Measurements from ENCODE around the gene KLHL29. TPM values are rescaled to one million over a fixed set of nuclear protein-coding genes. Genes with fewer than 3 reads are reported as not detected.

The KLHL29 gene
- total RNA-seq, 1 donor from 2014 or later = 3.8 TPM

DNA sequence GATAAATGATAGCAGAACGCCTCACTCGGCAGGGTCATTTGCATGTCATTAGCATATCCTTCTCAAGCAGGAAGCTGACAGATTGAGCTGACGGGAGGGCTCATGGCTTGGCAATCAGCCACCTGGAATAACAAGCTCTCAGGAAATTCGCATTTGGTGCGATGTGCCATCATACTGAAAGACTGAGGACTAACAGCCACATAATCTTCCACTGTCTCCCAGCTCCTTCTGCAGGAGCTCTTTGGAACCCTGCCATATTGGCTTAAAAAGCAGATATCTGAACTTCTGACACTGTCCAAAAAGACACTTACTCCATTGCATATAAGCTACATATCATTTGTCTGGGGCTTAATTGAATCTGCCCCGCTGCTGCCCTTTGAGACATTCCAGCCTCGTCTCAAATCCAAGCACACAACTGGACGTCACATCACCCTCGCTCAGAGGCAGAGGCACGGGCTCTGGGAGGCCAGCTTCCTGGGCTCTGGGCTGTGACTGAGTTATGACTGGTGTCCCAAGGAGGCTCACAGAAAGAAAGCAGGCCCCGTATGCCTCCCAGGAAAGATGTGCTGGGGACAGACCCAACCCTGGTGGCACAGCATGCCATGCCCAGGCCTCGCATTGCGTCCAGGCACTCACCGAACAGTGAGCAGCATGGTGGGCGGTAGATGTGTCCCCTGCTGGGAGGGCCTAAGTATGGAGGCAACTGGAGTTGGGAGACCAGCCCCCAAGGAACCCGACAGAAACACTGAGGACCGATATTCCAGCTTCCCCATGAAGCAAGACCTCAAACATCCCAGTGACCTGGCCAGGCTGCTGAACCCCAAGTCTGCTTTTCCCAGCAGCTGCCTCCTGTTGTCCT is 314.0 kb downstream of the KLHL29 start:
- intact Hi-C loops (cut with micrococcal nuclease) = no loop called here
- Mint-ChIP-seq H3K27me3 (no peaks in the 10 kb centered on the region), H3K9me3 (no peaks in the 10 kb centered on the region), H3K36me3 (ENCODE audit: low read depth) (no peaks in the 10 kb centered on the region), H3K4me3 (no peak overlapping the region), H3K27ac (no peak overlapping the region), H3K4me1 (no peaks in the 10 kb centered on the region)
- DNase-seq = no peak

DNA sequence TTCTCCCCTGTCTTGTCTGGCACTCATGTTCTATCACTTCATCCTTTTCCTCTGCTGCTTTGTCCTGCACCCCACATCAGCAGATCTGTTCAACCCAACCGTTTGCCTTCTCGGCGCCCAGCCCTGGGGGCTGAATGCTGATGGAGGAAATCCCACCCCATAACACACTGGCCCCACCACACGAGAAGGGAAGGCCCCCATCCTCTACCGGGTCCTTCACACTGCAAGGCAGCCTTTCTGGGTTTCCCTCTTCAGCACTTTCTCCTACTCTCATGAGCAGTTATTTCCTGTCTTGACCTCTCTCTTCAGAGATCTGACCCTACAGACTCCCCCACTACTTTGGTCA is 314.6 kb downstream of the KLHL29 start:
- Mint-ChIP-seq H3K4me1 (no peaks in the 10 kb centered on the region), H3K27ac (no peak overlapping the region), H3K27me3 (no peaks in the 10 kb centered on the region), H3K36me3 (ENCODE audit: low read depth) (no peaks in the 10 kb centered on the region), H3K9me3 (no peaks in the 10 kb centered on the region), H3K4me3 (no peak overlapping the region)
- no peak for DNase-seq
- intact Hi-C loops (cut with micrococcal nuclease) = no loop called here

DNA sequence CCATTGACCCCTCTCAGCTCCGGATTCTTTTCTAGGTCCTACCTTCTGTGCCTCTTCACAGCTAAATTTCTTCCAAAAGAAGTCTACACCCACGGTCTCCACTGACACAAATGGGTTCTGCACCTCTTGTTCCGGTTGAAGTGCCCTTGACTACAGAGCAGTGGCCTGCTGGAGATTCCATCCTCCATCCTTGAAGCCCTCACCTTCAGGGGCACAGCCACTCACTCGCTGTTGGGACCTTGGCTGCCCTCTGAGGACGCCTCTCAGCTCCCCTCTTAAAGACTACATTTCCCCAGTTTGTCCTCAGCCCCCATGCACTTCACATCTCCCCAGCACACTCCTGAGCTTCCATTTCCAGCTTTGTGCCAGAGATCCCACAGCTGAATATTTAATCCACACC is 315.6 kb downstream of the KLHL29 start:
- Mint-ChIP-seq H3K9me3 (no peaks in the 10 kb centered on the region), H3K27ac (no peak overlapping the region), H3K36me3 (ENCODE audit: low read depth) (no peaks in the 10 kb centered on the region), H3K4me3 (no peak overlapping the region), H3K27me3 (no peaks in the 10 kb centered on the region), H3K4me1 (no peaks in the 10 kb centered on the region)
- DNase-seq = no peak
- intact Hi-C loops (cut with micrococcal nuclease) = no loop called here

DNA sequence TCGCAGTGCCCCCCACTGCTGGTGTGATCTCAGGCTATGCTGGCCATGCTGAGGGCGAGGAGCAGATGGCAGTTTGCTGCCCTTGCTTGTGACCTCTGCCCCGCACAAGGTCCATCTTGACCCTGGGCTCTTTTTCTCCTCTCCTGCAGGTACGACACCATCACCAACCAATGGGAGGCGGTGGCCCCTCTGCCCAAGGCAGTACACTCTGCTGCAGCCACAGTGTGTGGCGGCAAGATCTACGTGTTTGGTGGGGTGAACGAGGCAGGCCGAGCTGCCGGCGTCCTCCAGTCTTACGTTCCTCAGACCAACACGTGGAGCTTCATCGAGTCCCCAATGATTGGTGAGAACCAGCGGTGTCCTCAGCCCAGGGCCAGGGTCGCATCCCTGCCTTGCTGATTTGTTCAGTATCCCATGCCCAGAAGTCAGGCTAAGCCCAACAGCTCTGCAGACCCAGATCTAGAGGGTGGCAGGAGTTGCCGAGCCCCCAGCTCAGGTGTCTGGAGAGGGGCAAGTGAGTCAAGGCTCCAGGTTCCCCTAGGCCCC is 318.1 kb downstream of the KLHL29 start:
- Mint-ChIP-seq H3K36me3 (ENCODE audit: low read depth) (peaks cover 3% of the 10 kb centered on the region), H3K4me3 (no peak overlapping the region), H3K27me3 (no peaks in the 10 kb centered on the region), H3K27ac (no peak overlapping the region), H3K4me1 (no peaks in the 10 kb centered on the region), H3K9me3 (no peaks in the 10 kb centered on the region)
- intact Hi-C loops (cut with micrococcal nuclease) = no loop called here
- DNase-seq = no peak

DNA sequence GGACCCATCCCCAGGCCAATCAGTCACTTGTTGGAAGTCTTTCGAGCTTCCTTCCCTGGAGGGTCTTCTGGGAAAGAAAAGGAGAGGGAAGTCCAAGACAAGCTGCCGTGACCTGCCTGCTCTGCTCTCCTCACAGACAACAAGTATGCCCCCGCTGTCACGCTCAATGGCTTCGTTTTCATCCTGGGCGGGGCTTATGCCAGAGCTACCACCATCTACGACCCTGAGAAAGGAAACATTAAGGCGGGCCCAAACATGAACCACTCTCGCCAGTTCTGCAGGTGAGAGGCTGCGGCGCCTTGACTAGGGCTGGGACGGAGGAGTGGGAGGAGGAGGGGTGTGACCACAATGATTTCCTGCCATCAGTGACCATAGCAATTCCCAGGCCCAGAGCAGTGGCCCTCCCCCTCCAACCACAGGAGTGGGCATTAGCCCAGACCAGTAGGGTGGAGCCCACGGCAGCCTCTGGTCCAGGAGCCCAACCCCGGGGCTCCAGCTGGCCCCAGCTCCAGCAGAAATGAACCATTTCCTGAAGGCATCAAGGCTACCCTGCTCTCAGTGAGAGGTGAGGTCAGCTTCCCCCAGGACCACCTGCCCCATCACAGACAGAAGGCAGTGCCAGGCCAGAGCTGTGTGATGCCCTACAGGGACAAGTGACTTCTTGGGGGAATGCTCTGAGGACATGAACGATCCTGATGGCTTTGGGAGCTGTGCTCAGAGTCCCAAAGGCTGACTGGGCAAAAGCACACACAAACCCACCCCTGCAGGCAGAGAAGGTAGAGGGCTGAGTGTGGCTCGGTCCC is 318.8 kb downstream of the KLHL29 start:
- Mint-ChIP-seq H3K4me3 (no peak overlapping the region), H3K36me3 (ENCODE audit: low read depth) (peaks cover 3% of the 10 kb centered on the region), H3K27me3 (no peaks in the 10 kb centered on the region), H3K9me3 (no peaks in the 10 kb centered on the region), H3K27ac (no peak overlapping the region), H3K4me1 (no peaks in the 10 kb centered on the region)
- no peak for DNase-seq
- intact Hi-C loops (cut with micrococcal nuclease) = no loop called here

DNA sequence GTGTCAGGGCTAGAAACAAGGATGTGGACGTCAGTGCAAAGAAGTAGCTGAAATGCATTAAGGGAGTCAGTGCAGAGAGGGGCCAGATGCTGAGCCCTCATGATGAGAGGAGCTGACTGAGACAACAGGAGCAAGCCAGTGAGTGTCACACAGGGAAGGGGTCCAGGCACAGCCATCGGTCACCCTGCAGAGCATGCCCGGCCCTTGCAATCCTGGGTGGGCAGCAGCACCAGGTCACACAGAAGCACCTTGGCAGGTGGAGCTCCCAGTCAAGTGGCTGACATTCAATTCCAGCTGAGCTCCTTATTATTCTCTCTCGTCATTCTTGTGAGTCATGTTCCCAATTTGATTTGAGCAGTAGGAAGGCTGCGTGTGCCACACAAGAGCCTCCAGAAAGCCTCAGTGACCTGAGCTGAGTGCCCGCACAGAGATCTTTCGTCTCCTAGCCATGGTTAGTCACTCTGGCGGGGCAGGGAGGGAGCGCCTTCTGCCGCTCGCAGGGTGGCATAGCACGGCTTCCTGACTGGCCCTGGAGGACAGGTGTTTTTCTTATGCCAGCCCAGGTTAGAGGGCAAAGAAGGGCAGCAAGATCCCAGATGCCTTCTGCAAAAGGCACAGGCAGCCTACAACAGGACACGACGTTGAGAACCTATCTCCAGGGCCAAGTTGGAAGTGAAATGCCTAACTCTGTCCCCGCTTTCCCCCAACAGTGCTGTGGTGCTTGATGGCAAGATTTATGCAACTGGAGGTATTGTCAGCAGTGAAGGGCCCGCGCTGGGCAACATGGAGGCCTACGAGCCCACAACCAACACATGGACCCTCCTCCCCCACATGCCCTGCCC is 321.0 kb downstream of the KLHL29 start:
- Mint-ChIP-seq H3K9me3 (no peaks in the 10 kb centered on the region), H3K27ac (no peak overlapping the region), H3K4me1 (no peaks in the 10 kb centered on the region), H3K27me3 (no peaks in the 10 kb centered on the region), H3K36me3 (ENCODE audit: low read depth) (peaks cover 3% of the 10 kb centered on the region), H3K4me3 (no peak overlapping the region)
- no peak for DNase-seq
- intact Hi-C loops (cut with micrococcal nuclease) = no loop called here

DNA sequence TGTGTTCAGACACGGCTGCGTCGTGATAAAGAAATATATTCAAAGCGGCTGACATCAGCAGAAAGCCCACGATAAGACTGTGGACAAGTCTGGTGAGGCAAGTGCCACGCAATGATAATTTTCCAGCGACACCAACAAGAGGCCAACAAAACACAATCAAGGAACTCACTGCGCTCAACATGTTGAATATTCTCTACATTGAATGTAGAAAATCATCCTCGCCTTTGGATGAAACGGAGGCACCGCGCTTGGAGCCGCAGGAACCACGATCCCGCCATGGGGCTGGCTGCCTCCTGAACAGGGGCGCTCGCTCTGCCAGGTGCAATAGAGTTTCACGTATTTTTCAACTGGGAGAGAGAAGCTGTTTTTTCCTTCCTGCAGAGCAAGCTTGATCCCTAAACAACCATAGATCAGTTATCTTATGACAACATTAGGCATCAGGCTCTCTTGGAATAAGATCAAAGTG is 321.7 kb downstream of the KLHL29 start:
- H3K4me1 Mint-ChIP-seq = no peaks in the 10 kb centered on the region
- H3K27me3 Mint-ChIP-seq = no peaks in the 10 kb centered on the region
- H3K9me3 Mint-ChIP-seq = no peaks in the 10 kb centered on the region
- DNase-seq = no peak
- intact Hi-C loops (cut with micrococcal nuclease) = no loop called here
- H3K36me3 Mint-ChIP-seq (ENCODE audit: low read depth) = peaks cover 3% of the 10 kb centered on the region
- H3K27ac Mint-ChIP-seq = no peak overlapping the region
- H3K4me3 Mint-ChIP-seq = no peak overlapping the region

DNA sequence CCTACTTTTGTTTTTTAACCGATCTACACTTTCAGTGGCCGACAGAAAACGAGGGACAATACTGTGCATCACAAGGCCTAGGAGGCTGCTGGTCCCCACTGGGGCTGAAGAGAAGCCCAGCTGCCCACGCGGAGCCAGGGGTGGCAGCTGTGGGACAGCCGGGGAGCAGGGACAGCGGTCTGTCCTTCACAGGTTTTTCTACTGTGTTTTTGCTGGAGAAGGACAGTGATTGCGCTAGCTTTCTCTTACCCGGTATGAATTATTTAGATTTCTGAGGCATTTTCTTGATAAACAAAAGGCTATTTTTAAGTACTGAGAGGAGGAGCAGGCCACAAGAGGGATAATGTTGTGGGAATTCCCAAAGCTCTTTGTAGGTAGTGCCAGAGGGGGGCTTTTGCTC is 322.1 kb downstream of the KLHL29 start:
- no peak for DNase-seq
- peaks cover 3% of the 10 kb centered on the region for H3K36me3 Mint-ChIP-seq (ENCODE audit: low read depth)
- no peak overlapping the region for H3K4me3 Mint-ChIP-seq
- no peak overlapping the region for H3K27ac Mint-ChIP-seq
- H3K9me3 Mint-ChIP-seq = no peaks in the 10 kb centered on the region
- no peaks in the 10 kb centered on the region for H3K4me1 Mint-ChIP-seq
- intact Hi-C loops (cut with micrococcal nuclease) = no loop called here
- no peaks in the 10 kb centered on the region for H3K27me3 Mint-ChIP-seq

DNA sequence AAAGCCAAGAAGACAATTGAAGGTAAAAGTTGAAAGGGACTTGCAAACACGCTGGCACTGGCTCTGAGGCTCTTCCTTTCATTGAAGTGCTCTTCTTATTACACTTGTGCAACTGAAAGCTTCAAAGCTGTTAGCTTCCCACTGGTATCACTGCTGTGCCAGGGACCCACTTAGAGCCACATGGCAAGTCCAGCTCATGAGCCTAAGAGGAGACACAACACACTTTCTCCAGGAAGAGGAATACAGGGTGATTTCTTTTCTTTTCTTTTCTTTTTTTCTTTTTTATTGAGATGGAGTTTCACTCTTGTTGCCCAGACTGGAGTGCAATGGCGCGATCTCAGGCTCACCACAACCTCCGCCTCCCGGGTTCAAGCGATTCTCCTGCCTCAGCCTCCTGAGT is 323.8 kb downstream of the KLHL29 start:
- Mint-ChIP-seq H3K27ac (no peak overlapping the region), H3K27me3 (no peaks in the 10 kb centered on the region), H3K4me1 (no peaks in the 10 kb centered on the region), H3K36me3 (ENCODE audit: low read depth) (peaks cover 3% of the 10 kb centered on the region), H3K4me3 (no peak overlapping the region), H3K9me3 (no peaks in the 10 kb centered on the region)
- no peak for DNase-seq
- intact Hi-C loops (cut with micrococcal nuclease) = no loop called here

DNA sequence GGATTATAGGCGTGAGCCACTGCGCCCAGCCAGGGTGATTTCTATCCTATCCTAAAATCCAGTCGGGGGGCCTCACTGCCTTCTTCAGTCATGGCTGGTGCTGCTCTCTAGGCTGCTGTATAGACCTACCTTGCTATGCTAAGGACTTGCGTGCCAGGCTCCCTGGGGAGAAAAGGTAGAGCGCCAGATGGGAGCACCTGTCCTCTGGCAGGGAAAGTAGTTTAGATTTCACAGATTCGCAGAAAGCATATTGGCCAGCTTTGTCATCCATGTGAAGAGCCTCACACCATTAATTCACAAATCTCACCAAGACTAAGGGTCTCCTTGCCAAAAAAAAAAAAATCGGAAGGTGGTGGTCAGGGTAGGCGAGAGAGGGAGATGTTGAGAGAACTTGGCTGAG is 324.3 kb downstream of the KLHL29 start:
- intact Hi-C loops (cut with micrococcal nuclease) = no loop called here
- Mint-ChIP-seq H3K27me3 (no peaks in the 10 kb centered on the region), H3K27ac (no peak overlapping the region), H3K4me1 (no peaks in the 10 kb centered on the region), H3K9me3 (no peaks in the 10 kb centered on the region), H3K4me3 (no peak overlapping the region), H3K36me3 (ENCODE audit: low read depth) (peaks cover 3% of the 10 kb centered on the region)
- peak; percentile 27 for DNase-seq

DNA sequence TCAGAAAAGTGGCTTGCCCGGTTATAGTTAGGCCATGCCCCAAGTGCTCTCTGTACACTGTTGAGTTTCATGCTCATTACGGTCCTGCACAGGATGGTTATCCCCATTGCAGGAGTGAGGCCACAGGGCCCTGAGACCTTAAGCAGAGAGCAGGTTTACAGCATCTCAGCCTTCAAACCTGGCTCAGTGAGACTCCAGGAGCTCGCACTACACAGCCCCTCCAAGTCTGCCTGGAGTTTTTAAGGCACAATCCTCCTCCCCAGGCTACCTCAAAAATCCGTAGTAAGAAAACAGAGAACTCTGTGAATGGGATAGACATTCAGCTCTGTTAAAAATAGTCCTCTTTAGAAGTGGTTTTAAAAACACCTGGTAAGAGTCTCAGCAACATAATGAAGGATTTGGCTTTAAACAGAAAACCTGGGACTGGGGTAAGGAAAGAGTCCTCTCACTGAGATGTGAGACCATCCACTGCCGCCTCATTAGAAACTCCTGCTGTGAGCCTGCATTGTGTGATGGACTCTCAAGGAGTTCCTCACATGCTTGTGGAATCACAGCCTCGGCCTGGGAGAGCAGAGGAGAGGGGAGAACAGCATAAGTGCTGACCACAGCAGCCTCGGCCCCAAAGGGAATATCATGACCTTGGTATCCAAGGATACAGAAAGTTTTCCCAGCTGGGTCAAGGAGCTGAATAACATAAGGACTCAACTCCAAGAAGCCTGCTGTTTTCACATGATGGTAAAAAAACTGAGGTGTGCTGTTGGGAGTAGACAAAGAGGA is 327.2 kb downstream of the KLHL29 start:
- H3K4me3 Mint-ChIP-seq = no peak overlapping the region
- peak; percentile 45 for DNase-seq
- H3K4me1 Mint-ChIP-seq = no peaks in the 10 kb centered on the region
- intact Hi-C loops (cut with micrococcal nuclease) = no loop called here
- no peaks in the 10 kb centered on the region for H3K9me3 Mint-ChIP-seq
- no peaks in the 10 kb centered on the region for H3K27me3 Mint-ChIP-seq
- peaks cover 2% of the 10 kb centered on the region for H3K36me3 Mint-ChIP-seq (ENCODE audit: low read depth)
- no peak overlapping the region for H3K27ac Mint-ChIP-seq

DNA sequence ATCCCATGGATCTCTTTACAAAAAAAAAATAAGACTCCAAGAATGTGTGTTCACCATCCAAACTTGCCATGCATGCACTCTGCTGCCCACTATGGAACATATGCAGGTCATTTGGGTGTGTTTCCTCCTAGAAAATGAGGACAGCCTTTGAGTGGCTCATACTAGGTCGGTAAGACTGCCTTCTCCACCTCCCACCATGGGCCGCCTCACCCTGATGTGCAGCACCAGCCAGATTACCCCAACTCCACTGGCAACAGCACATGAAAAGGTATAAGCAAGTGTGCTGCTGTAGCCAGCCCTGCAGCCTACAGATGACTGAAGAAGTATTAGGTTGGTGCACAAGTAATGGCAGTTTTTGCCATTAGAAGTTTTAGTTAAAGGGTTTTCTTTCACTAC is 327.8 kb downstream of the KLHL29 start:
- no peaks in the 10 kb centered on the region for H3K9me3 Mint-ChIP-seq
- no peaks in the 10 kb centered on the region for H3K4me1 Mint-ChIP-seq
- H3K36me3 Mint-ChIP-seq (ENCODE audit: low read depth) = no peaks in the 10 kb centered on the region
- H3K4me3 Mint-ChIP-seq = no peak overlapping the region
- intact Hi-C loops (cut with micrococcal nuclease) = no loop called here
- no peak overlapping the region for H3K27ac Mint-ChIP-seq
- DNase-seq = peak; percentile 45
- no peaks in the 10 kb centered on the region for H3K27me3 Mint-ChIP-seq

DNA sequence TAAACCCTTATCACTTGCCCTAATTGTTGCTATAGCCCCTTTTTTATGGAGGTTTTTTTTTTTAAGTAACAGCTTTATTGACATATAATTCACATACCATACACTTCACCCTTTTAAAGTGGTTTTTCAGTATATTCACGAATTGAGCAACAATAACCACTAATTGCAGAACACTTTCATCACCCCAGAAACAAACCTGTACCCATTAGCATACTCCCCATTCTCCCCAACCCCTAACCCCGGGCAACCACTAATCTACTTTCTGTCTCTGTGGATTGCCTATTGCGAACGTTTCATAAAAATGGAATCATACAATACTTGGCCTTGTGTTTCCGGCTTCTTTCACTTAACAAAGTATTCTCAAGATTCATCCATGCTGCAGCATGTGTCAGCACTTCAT is 328.4 kb downstream of the KLHL29 start:
- Mint-ChIP-seq H3K27ac (no peak overlapping the region), H3K36me3 (ENCODE audit: low read depth) (no peaks in the 10 kb centered on the region), H3K9me3 (no peaks in the 10 kb centered on the region), H3K4me3 (no peak overlapping the region), H3K4me1 (no peaks in the 10 kb centered on the region), H3K27me3 (no peaks in the 10 kb centered on the region)
- DNase-seq = no peak
- intact Hi-C loops (cut with micrococcal nuclease) = no loop called here

Measured in activated CD4-positive, alpha-beta T cell treated with anti-CD3 and anti-CD28 coated beads, Interleukin-2, amount 10 ng/mL, durations not matched to agents 24 days and 14 days (primary cell).